NCI-H1092 (cell line): ENCODE data around the gene LHFPL4.
"Not testable (repeated sequence)": the region's sequence is repeated elsewhere in the genome, so short reads cannot be mapped to it uniquely, and the experiment has no call there.

ENCODE experiments used
- DNase-seq: peaks from one replicate; lab custom pipeline; 2025; lab: John Stamatoyannopoulos, UW

The LHFPL4 gene

GRCh38 chr3:9553021-9553947 lies at the start of gene LHFPL4:
Gene LHFPL4 (minus strand): TSS chr3:9553822. CDS start chr3:9552679, 1,143 bp downstream.
- DNase-seq = no peak

GRCh38 chr3:9602620-9603019 lies 49.0 kb upstream of the LHFPL4 start:
- no peak for DNase-seq

GRCh38 chr3:9601006-9601581 lies 47.5 kb upstream of the LHFPL4 start:
- not testable (repeated sequence) for DNase-seq

- peak; percentile 38 for DNase-seq
These were observed 47.0 kb upstream of the LHFPL4 start for GRCh38 chr3:9600597-9600996.

- no peak for DNase-seq
These were observed 45.3 kb upstream of the LHFPL4 start for GRCh38 chr3:9598783-9599387.

- DNase-seq = no peak
These were observed 42.3 kb upstream of the LHFPL4 start for GRCh38 chr3:9595877-9596276.

- DNase-seq = not testable (repeated sequence)
These were observed 38.2 kb upstream of the LHFPL4 start for GRCh38 chr3:9591781-9592180.

- DNase-seq = no peak
These were observed 36.7 kb upstream of the LHFPL4 start for GRCh38 chr3:9590282-9590791.

GRCh38 chr3:9583792-9584191 lies 30.2 kb upstream of the LHFPL4 start:
- DNase-seq = no peak

- DNase-seq = no peak
These were observed 29.7 kb upstream of the LHFPL4 start for GRCh38 chr3:9583371-9583770.

GRCh38 chr3:9582332-9582731 lies 28.7 kb upstream of the LHFPL4 start:
- no peak for DNase-seq

GRCh38 chr3:9581742-9582141 lies 28.1 kb upstream of the LHFPL4 start:
- DNase-seq = no peak

GRCh38 chr3:9569054-9569453 lies 15.4 kb upstream of the LHFPL4 start:
- DNase-seq = no peak

GRCh38 chr3:9565316-9565715 lies 11.7 kb upstream of the LHFPL4 start:
- no peak for DNase-seq

GRCh38 chr3:9563851-9564250 lies 10.2 kb upstream of the LHFPL4 start:
- DNase-seq = no peak

GRCh38 chr3:9560056-9560455 lies 6.4 kb upstream of the LHFPL4 start:
- not testable (repeated sequence) for DNase-seq

- no peak for DNase-seq
These were observed 409 bp upstream of the LHFPL4 start for GRCh38 chr3:9553948-9554513.

GRCh38 chr3:9552252-9552999 lies 1.2 kb downstream of the LHFPL4 start:
- DNase-seq = no peak

GRCh38 chr3:9550999-9551398 lies 2.6 kb downstream of the LHFPL4 start:
- DNase-seq = no peak

GRCh38 chr3:9549600-9549999 lies 4.0 kb downstream of the LHFPL4 start:
- no peak for DNase-seq

- no peak for DNase-seq
These were observed 4.6 kb downstream of the LHFPL4 start for GRCh38 chr3:9548991-9549390.

- no peak for DNase-seq
These were observed 11.4 kb downstream of the LHFPL4 start for GRCh38 chr3:9542182-9542581.
